IPS-11a (cell line): ENCODE data around the gene PHF21A.

Experiments
- H3K4me3 ChIP-seq: one replicate; pipeline ENCODE4 v1.5.1; 2013; ENCODE audit warnings: low read depth, low read length, control low read depth

Gene PHF21A

DNA sequence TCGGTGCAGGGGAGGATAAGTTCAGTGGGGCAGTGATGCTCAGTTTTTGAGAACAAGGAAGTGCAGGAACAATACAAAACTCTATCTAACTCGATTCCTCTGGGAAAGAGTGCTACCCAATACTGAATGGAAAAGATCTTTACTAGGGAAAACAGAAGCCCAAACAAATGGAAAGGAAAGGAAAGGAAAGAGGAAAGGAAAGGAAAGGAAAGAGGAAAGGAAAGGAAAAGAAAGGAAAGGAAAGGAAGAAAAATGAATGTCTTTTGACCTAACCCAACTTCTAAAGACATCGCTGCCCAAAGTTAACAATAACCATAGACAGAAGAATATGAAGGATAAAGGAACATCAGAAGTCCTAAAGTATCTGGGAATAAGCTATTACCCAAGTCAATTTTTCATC is 41.6 kb downstream of the PHF21A start:
- no peak overlapping the region for H3K4me3 ChIP-seq

GRCh38 chr11:46075928-46076327 is 45.3 kb downstream of the PHF21A start:
- no peak overlapping the region for H3K4me3 ChIP-seq

DNA sequence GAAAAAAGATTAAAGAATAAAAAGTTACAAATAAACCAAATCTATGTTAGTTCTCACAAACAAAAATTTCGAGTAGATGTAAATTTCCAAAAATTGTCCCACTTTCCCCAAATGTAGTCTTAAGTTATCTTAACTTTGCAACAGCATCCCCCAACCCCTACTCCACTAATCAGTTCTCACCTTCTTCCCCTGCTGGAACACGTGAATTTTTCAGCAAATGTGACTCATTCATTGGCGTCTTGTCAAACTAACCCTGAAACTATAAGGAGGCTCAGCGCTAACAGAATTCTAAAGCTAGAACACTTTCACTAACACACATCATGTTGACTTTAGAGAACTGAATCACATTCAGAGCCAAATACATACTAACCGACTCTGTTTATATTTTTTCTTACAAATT is 46.1 kb downstream of the PHF21A start:
- no peak overlapping the region for H3K4me3 ChIP-seq

DNA sequence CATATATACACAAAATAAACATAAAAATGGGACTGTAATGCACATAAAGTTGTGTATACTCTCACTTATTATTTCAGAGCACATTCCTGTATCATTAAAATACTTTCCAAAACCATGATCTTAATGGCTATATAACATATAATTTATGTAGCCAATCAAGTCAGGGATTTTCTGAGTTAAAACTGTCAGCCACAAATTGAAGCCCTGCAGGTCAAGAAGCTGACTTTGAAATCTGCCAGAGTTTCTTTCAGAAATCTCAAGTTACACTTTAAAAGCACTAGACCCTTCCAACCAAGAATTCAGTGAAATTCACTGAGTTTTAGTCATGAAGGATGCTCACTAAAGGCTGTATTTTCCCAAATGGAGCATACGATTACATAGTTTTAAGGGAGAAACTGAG is 47.6 kb downstream of the PHF21A start:
- H3K4me3 ChIP-seq = no peak overlapping the region

- no peak overlapping the region for H3K4me3 ChIP-seq
Observed at GRCh38 chr11:46072172-46072964, 48.9 kb downstream of the PHF21A start.

- no peak overlapping the region for H3K4me3 ChIP-seq
Observed at GRCh38 chr11:46071091-46071490, 50.2 kb downstream of the PHF21A start.

DNA sequence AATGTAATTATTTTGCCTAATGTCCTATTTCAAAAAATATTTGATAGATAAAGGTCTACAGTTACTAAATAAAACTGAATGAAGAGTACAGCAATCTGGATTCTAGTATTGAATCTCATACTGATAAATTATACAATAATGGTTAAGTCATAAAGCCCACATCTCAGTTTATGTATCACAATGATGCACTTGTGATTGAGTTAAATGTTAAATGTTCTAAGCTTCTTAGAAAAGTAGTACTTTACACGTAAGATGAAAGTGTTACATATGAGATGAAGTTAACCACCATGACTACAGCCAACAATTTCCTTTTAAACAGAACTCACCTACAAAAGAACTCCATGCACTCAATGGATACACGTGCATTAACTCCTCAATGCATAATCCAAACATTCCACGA is 51.7 kb downstream of the PHF21A start:
- H3K4me3 ChIP-seq = no peak overlapping the region

DNA sequence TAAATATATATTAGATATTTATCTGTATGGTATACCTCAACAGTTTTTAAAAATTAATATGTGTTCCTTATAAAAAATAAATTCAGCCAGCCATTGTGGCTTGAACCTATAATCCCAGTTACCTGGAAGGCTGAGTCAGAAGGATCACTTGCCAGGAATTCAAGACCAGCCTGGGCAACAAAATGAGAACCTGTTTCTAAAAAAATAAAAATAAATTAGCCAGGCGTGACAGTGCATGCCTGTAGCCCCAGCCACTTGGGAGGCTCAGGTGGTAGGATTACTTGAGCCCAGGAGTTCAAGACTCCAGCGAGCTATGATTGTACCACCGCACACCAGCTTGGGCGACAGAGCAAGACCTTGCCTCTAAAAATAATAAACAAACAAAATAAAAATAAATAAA is 54.9 kb downstream of the PHF21A start:
- H3K4me3 ChIP-seq = no peak overlapping the region

- H3K4me3 ChIP-seq = no peak overlapping the region
Observed at GRCh38 chr11:46065681-46066080, 55.6 kb downstream of the PHF21A start.

DNA sequence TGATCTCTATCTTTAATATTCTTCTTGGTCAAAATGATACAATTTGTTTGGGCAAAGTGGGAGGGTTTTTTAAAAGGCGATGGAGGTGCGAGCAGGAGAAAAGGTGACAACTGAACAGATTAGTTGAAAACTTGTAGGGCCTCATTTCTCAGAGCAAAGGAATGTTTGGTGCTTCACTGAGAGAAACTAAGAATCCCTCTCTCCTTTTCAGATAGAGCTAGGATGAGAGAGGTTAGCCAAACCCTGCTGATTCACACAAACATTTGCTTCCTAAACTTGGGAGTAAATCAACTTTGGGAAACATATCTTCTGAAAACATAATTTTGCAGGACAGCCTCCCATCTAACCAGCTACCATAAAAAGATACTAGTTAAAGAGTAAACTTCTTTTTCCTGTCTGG is 57.0 kb downstream of the PHF21A start:
- no peak overlapping the region for H3K4me3 ChIP-seq

GRCh38 chr11:46063138-46063537 is 58.1 kb downstream of the PHF21A start:
- no peak overlapping the region for H3K4me3 ChIP-seq

DNA sequence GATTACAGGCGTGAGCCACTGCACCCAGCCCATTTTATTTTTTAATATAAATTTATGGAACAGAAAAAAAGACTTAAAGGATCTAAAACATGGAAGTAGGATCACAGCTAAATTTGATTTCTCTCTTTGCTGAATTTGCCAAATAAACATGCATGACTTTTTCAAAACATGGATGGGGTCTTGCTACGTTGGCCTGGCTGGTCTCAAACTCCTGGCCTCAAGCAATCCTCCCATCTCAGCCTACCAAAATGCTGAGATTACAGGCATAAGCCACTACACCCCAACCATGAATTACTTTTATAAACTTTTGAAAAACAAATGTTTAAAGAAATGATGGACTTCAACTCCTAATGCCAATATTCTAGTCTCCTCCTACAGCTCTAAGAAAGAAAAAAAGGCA is 61.2 kb downstream of the PHF21A start:
- H3K4me3 ChIP-seq = no peak overlapping the region

DNA sequence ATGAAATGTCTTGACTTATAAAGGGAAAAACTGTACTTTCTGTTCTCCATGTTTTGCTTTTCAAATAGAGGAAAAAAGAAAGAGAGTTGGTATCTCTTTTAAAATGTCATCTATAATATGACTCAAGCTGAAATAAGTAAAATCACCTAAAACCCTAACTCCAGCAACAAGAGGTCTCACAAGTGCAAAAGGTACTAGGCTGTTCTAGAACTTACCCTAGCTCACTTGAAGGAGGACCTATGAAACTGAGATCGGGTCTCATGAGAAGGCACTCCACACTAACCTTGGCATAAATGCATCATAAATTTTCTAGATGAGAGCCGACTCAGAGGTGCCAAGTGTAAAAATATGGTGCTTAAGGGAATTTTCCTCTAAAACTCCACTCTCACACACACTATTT is 63.8 kb downstream of the PHF21A start:
- no peak overlapping the region for H3K4me3 ChIP-seq

DNA sequence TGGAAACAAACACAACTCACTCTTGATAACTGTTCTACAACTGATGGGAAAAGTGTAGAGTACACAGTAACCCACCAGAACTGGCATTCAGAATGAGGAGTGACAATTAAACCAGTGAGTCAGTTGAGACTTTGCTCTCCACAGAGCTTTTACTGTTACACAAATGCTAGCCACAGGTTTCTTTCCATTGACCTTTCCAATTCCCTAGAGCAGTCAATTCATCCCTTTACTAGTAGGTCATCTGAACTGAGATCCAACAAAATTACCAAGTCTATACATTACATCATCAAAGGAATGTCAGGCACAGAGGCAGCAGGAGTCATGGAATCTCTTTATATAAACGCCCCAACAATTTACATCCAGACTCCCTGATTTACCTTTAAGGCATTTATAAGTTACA is 65.9 kb downstream of the PHF21A start:
- H3K4me3 ChIP-seq = no peak overlapping the region

GRCh38 chr11:46051102-46051501 is 70.2 kb downstream of the PHF21A start:
- no peak overlapping the region for H3K4me3 ChIP-seq

- no peak overlapping the region for H3K4me3 ChIP-seq
Observed at GRCh38 chr11:46050662-46051061, 70.6 kb downstream of the PHF21A start.

- no peak overlapping the region for H3K4me3 ChIP-seq
Observed at GRCh38 chr11:46050003-46050461, 71.2 kb downstream of the PHF21A start.

DNA sequence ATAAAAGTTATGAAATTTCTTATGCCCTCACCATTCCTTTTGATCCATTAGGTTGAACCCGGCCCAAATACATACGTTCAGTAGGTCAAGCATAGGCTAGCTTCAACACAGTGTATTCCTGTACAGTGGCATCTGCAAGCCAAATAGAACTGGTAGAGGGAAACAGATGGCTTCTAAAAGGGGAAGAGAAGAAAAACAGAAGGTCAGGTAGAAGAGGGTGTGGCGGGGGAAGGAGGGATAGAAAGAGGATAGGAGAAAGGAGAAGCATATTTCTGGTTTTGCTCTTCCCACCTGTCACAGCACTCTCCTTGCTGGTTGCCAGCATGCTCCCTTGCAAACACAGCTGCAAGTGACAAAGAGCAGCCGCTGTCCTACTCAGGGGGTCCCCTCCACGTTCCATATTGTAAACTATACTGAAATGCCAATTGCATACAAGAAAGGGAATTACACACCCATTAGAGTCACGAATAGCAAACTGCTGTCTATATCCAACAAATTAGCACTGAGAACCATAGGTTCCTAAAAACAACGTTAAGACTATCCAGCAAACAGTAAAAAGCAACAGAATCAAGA is 71.8 kb downstream of the PHF21A start:
- no peak overlapping the region for H3K4me3 ChIP-seq

DNA sequence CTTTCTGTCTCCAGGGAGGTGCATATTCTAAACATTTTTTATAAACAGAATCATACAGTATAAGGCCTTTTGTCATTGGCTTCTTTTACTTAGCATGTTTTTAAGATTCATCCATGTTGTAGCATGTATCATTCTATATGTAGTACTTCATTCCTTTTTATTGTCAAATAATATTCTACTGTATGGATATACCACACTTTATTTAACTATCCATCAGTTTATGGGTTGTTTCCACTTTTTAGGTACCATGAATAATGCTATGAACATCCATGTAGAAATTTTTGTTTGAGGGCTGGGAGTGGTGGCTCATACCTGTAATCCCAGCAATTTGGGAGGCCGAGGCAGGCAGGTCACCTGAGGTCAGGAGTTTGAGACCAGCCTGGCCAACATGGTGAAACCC is 73.1 kb downstream of the PHF21A start:
- H3K4me3 ChIP-seq = no peak overlapping the region

- H3K4me3 ChIP-seq = no peak overlapping the region
Observed at GRCh38 chr11:46047520-46047919, 73.7 kb downstream of the PHF21A start.

- no peak overlapping the region for H3K4me3 ChIP-seq
Observed at GRCh38 chr11:46045811-46046210, 75.4 kb downstream of the PHF21A start.

DNA sequence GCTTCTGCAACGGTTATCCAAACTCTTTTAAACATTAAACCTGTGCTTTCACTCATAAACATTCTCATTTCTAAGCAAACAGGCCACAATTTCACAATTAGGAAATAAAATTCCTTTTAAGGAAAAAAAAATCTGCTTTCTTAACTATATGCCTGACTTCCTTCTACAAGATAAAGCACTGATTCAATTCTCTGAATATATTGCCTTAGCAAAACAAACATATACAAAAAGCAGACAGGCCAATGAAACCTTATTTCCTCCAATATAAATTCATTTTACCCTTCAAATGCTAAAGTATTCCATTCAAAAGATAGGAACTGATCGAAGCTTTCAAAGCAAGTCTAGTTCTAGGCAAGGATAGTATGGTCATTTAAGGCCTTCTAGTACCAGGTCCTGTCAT is 76.7 kb downstream of the PHF21A start:
- no peak overlapping the region for H3K4me3 ChIP-seq

- H3K4me3 ChIP-seq = no peak overlapping the region
Observed at GRCh38 chr11:46039990-46040389, 81.3 kb downstream of the PHF21A start.
